Astrocyte (in vitro differentiated cells and primary cell): ENCODE measurements around the gene GLP1R. TPM values are rescaled to one million over a fixed set of nuclear protein-coding genes. Genes with fewer than 3 reads are reported as not detected.

ENCODE experiments used
- DNase-seq: peaks from one replicate; pipeline ENCODE4 v3.0.0-alpha.2; 2010; ENCODE audit warnings: low read depth
- FAIRE-seq: peaks from 2 replicates; lab custom pipeline; 2011; peaks lifted over from hg19 to GRCh38; lab: Jason Lieb, UNC
- H2AFZ ChIP-seq: 2 replicates; pipeline ENCODE4 v1.6.0; 2012; ENCODE audit warnings: low read depth, low read length, inconsistent platforms
- H3K27ac ChIP-seq: 2 replicates; pipeline ENCODE4 v1.5.1; 2011; ENCODE audit warnings: low read depth, low read length, inconsistent platforms
- H3K27me3 ChIP-seq: 2 replicates; pipeline ENCODE4 v1.6.0; 2011; ENCODE audit warnings: low read length, inconsistent platforms; ENCODE audit not compliant: insufficient read depth
- H3K36me3 ChIP-seq: 2 replicates; pipeline ENCODE4 v1.5.1; 2011; ENCODE audit warnings: low read length, inconsistent platforms; ENCODE audit not compliant: insufficient read depth
- H3K4me1 ChIP-seq: 2 replicates; pipeline ENCODE4 v1.5.1; 2011; ENCODE audit warnings: low read length, inconsistent platforms; ENCODE audit not compliant: insufficient read depth
- H3K4me2 ChIP-seq: 2 replicates; pipeline ENCODE4 v1.6.0; 2012; ENCODE audit warnings: low read length, inconsistent platforms
- H3K4me3 ChIP-seq: 2 replicates; pipeline ENCODE4 v1.5.1; 2011; ENCODE audit warnings: low read depth, mild to moderate bottlenecking, low read length, inconsistent platforms; ENCODE audit not compliant: insufficient read depth
- H3K79me2 ChIP-seq: 2 replicates; pipeline ENCODE4 v1.6.0; 2012; ENCODE audit warnings: mild to moderate bottlenecking, low read length, inconsistent platforms; ENCODE audit not compliant: insufficient read depth
- H3K9ac ChIP-seq: 2 replicates; pipeline ENCODE4 v1.6.0; 2012; ENCODE audit warnings: mild to moderate bottlenecking, low read length, inconsistent platforms
- H3K9me3 ChIP-seq: 2 replicates; pipeline ENCODE4 v1.5.1; 2012; ENCODE audit warnings: low read depth, mild to moderate bottlenecking, low read length, inconsistent platforms; ENCODE audit not compliant: insufficient read depth
- H4K20me1 ChIP-seq: 2 replicates; pipeline ENCODE4 v1.6.0; 2012; ENCODE audit warnings: low read length, inconsistent platforms; ENCODE audit not compliant: insufficient read depth
- H3K27ac Mint-ChIP-seq: one replicate; pipeline ENCODE4 v1.8.0; 2021; ENCODE audit warnings: mild to moderate bottlenecking, mixed read lengths; ENCODE audit not compliant: unreplicated experiment
- H3K27me3 Mint-ChIP-seq: one replicate; pipeline ENCODE4 v1.8.0; 2021; ENCODE audit warnings: low read depth, mixed read lengths; ENCODE audit not compliant: unreplicated experiment
- H3K36me3 Mint-ChIP-seq: one replicate; pipeline ENCODE4 v1.8.0; 2021; ENCODE audit warnings: low read depth, mixed read lengths; ENCODE audit not compliant: unreplicated experiment
- H3K4me1 Mint-ChIP-seq: one replicate; pipeline ENCODE4 v1.8.0; 2021; ENCODE audit warnings: low read depth, mixed read lengths; ENCODE audit not compliant: unreplicated experiment
- H3K4me3 Mint-ChIP-seq: one replicate; pipeline ENCODE4 v1.8.0; 2021; ENCODE audit warnings: mild to moderate bottlenecking, moderate library complexity, mixed read lengths; ENCODE audit not compliant: unreplicated experiment
- H3K9me3 Mint-ChIP-seq: one replicate; pipeline ENCODE4 v1.8.0; 2021; ENCODE audit warnings: mild to moderate bottlenecking, mixed read lengths; ENCODE audit not compliant: unreplicated experiment
- EZH2 ChIP-seq: IDR thresholded peaks from 2 replicates; pipeline ENCODE4 v1.6.1; 2012; ENCODE audit warnings: mild to moderate bottlenecking, low read length, inconsistent platforms; ENCODE audit not compliant: insufficient read depth
- total RNA-seq: library from RNA; stranded (reverse); gene quantifications from 2 replicates; pipeline ENCODE4 v1.2.1, GENCODE V29; 2021
- TF ChIP-seq, protein P1 (sequence below): IDR thresholded peaks from 2 replicates; pipeline ENCODE4 v1.5.1; 2011; ENCODE audit warnings: low read depth, mild to moderate bottlenecking, inconsistent platforms, low read length, moderate library complexity; ENCODE audit not compliant: insufficient read depth

GLP1R gene
- total RNA-seq, 1 donor from 2014 or later: not detected

DNA sequence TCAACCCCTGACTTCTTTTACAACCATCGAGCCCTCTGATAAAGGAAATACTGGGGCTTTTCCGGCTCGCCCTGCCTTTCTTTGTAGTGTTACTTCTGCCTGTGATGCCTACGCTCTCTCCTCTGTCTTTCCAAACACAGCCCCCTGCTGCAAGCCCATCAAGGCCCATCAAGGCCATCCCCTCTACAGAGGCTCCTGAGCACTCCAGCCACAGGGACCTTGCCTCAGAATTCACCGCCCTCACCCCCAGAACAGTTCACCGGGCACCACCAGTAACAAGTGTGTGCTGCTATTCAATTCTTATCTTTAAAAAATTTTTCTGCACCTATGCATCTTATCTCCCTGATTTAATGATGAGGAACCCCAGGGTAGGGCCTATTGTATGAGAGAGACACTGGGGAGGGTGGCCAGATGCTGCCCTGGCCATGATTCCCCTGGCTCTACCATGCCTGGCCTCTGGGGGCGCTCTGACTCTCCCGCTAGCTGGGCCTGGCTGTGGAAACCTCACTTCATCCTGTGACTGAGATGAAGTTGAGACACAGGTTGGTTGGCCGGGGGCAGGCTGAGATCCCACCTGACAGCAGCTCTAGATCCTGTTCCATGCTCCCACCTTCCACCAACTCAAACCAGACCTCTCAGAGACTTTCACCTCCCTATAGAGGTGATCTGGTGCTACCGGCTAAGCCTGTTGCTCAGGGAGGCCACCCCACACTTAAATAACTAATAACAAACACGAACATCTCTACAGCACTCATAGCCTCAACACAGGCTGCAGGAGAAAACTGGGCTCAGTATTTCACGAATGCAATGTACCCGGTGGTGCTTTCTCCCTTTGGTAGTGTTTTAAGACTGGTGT, 19.2 kb upstream of the GLP1R start:
- H3K27me3 Mint-ChIP-seq: peaks cover 58% of the 10 kb centered on the region
- no peaks in the 10 kb centered on the region for H3K79me2 ChIP-seq
- H3K4me1 Mint-ChIP-seq: no peaks in the 10 kb centered on the region
- H3K9me3 ChIP-seq: no peaks in the 10 kb centered on the region
- TF ChIP-seq, protein P1, sequence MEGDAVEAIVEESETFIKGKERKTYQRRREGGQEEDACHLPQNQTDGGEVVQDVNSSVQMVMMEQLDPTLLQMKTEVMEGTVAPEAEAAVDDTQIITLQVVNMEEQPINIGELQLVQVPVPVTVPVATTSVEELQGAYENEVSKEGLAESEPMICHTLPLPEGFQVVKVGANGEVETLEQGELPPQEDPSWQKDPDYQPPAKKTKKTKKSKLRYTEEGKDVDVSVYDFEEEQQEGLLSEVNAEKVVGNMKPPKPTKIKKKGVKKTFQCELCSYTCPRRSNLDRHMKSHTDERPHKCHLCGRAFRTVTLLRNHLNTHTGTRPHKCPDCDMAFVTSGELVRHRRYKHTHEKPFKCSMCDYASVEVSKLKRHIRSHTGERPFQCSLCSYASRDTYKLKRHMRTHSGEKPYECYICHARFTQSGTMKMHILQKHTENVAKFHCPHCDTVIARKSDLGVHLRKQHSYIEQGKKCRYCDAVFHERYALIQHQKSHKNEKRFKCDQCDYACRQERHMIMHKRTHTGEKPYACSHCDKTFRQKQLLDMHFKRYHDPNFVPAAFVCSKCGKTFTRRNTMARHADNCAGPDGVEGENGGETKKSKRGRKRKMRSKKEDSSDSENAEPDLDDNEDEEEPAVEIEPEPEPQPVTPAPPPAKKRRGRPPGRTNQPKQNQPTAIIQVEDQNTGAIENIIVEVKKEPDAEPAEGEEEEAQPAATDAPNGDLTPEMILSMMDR: peak; percentile 26
- no peak for TF ChIP-seq EZH2
- H3K27me3 ChIP-seq: no peaks in the 10 kb centered on the region
- no peak overlapping the region for H3K4me2 ChIP-seq
- H3K4me1 ChIP-seq: no peaks in the 10 kb centered on the region
- H3K36me3 ChIP-seq: no peaks in the 10 kb centered on the region
- H3K9ac ChIP-seq: no peak overlapping the region
- no peaks in the 10 kb centered on the region for H4K20me1 ChIP-seq
- no peak for FAIRE-seq
- no peak for DNase-seq
- H3K27ac ChIP-seq: no peak overlapping the region
- H2AFZ ChIP-seq: no peak overlapping the region
- no peaks in the 10 kb centered on the region for H3K36me3 Mint-ChIP-seq
- peak overlapping the region; percentile 8 for H3K4me3 Mint-ChIP-seq
- no peaks in the 10 kb centered on the region for H3K9me3 Mint-ChIP-seq
- no peak overlapping the region for H3K27ac Mint-ChIP-seq
- no peak overlapping the region for H3K4me3 ChIP-seq

DNA sequence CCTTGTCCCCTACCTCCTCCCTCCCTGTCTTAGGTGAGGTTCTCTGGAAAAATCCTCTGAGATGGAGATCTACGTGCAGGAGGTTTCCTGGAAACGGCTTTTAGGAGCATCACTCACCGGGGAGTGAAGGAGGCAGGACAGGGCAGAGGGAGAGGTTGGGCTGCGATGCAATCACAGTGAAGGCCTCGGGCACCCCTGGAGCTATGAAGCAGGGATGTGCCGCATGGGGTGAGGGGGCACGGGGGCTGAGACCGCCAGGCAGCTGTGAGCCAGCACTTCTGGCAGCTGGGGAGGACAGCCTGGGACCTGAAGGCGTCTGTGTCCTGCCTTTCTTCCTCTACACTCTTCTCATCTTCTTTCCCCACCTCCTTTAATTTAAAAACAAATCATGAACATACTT, 12.9 kb upstream of the GLP1R start:
- Mint-ChIP-seq H3K4me3 (no peak overlapping the region), H3K4me1 (no peaks in the 10 kb centered on the region), H3K9me3 (no peaks in the 10 kb centered on the region), H3K27me3 (peaks cover 77% of the 10 kb centered on the region), H3K36me3 (no peaks in the 10 kb centered on the region), H3K27ac (no peak overlapping the region)
- Histone ChIP-seq H2AFZ (no peak overlapping the region), H3K4me1 (no peaks in the 10 kb centered on the region), H3K27ac (no peak overlapping the region), H3K4me2 (no peak overlapping the region), H3K9me3 (no peaks in the 10 kb centered on the region), H3K36me3 (no peaks in the 10 kb centered on the region), H3K79me2 (no peaks in the 10 kb centered on the region), H3K27me3 (no peaks in the 10 kb centered on the region), H3K9ac (no peak overlapping the region), H4K20me1 (no peaks in the 10 kb centered on the region), H3K4me3 (no peak overlapping the region)
- DNase-seq: no peak
- TF ChIP-seq, protein P1: no peak
- no peak for TF ChIP-seq EZH2
- no peak for FAIRE-seq

DNA sequence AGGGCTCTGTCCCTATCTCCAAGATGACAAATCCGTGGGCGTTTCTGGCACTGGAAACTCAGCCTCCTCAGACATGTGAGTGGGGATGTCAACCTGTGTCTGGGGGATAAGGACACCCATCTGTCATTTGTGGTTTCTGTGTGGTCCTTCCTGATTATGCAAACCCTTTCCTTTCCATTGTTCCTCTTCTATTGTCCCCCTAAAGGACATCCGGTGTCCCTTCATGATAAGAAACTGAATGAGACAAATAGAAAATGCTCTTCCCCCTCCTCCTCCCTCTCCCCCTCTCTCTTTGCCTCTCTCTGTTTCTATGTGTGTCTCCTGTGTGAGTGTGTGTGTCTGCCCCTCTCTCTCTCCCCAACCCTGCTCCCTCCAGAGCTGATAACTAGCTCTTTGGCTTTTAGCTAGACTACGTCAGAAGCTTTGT, 11.5 kb upstream of the GLP1R start:
- Histone ChIP-seq H3K9me3 (no peaks in the 10 kb centered on the region), H2AFZ (no peak overlapping the region), H3K79me2 (no peaks in the 10 kb centered on the region), H3K36me3 (no peaks in the 10 kb centered on the region), H3K4me1 (no peaks in the 10 kb centered on the region), H3K27ac (no peak overlapping the region), H4K20me1 (no peaks in the 10 kb centered on the region), H3K4me3 (no peak overlapping the region), H3K4me2 (no peak overlapping the region), H3K9ac (no peak overlapping the region), H3K27me3 (no peaks in the 10 kb centered on the region)
- Mint-ChIP-seq H3K4me3 (no peak overlapping the region), H3K27ac (no peak overlapping the region), H3K36me3 (no peaks in the 10 kb centered on the region), H3K9me3 (no peaks in the 10 kb centered on the region), H3K27me3 (peaks cover 83% of the 10 kb centered on the region), H3K4me1 (no peaks in the 10 kb centered on the region)
- no peak for TF ChIP-seq EZH2
- TF ChIP-seq, protein P1: no peak
- no peak for DNase-seq
- no peak for FAIRE-seq
